Umbilical cord (tissue), 2 donors: ENCODE measurements around the gene RAB6A. TPM values are rescaled to one million over a fixed set of nuclear protein-coding genes. Genes with fewer than 3 reads are reported as not detected.
"Not testable (repeated sequence)": the region's sequence is repeated elsewhere in the genome, so short reads cannot be mapped to it uniquely, and the experiment has no call there.

Source experiments
- DNase-seq: peaks from one replicate; pipeline ENCODE4 v3.0.0-alpha.2; 2015; ENCODE audit warnings: low spot score
- total RNA-seq: library from RNA; depleted of rRNA; stranded (reverse); fragments of >200 nt; gene quantifications from one replicate; pipeline ENCODE4 v1.2.3, GENCODE V29; 2014; ENCODE audit warnings: low replicate concordance; ENCODE audit not compliant: insufficient read depth

The RAB6A gene
- total RNA-seq, 1 donor from 2014 or later, result 73.4 TPM

DNA sequence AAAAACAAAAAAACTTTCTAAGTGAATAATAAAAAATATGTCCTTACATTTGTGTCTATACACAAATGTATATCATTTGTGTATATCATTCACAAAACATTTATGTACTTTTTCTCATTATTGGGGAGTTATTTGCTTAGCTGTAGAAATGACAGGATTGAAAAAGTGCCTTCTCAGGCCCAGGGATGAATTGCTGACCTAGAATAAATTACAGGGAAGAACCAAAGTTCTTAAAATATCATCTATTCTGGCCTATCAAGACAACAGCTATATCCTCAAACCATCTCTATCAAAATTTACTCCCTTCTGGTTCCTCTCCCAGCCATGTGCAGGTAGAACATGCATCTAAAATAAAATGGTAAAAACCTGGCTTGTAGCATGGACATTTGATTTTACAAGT, 1.9 kb upstream of the RAB6A start:
- no peak for DNase-seq

DNA sequence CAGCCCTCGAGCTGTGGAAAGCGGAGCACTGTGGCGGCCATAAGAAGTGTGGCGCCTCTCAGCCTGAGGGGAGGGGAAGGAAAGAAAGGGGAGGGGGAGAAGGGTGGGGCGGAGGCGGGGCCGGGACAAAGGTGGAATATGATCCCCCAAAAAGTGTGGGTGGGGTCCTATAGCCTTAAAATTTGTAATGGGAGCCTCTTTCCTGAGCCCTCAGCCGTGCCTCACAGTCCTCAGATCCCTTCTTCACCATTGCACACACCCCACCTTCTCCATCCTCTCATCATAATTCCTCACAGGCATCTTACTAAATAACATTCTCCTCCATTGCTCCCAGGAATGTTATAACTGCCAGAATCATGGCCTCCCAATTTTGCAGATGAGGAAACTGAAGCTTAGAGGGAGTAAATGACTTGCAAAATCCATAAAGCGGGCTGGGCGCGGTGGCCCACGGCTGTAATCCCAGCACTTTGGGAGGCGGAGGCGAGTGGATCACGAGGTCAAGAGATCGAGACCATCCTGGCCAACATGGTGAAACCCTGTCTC, 600 bp upstream of the RAB6A start:
- no peak for DNase-seq

DNA sequence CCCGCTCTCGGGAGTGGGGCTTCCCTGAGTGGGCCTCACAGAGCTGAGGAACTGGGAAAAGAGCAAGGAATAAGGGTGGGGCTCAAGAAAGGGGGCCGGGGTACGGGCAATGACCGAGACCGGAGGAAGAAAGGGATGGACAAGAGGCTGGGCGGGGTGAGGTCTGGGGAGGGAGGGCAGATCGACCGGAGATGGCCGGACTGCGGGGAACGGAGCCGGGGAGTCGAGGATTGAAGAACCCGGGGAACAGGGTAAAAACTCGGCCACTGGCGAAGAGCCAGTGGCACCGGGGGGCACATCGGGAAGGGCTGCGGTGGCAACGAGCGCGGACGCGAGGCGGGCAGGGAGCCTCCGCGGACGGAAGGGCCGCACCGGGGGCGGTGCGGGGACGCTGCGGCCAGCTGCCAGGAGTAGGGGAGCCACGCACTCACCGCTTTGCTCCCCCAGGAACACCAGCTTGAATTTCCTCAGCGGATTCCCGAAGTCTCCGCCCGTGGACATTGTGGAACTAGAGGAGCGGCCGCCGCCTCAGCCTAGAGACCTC, 667 bp downstream of the RAB6A start:
- DNase-seq, result peak; percentile 84

GRCh38 chr11:73759610-73760134, 1.2 kb downstream of the RAB6A start:
- DNase-seq, result peak; percentile 40

GRCh38 chr11:73758451-73758850, 2.4 kb downstream of the RAB6A start:
- no peak for DNase-seq

DNA sequence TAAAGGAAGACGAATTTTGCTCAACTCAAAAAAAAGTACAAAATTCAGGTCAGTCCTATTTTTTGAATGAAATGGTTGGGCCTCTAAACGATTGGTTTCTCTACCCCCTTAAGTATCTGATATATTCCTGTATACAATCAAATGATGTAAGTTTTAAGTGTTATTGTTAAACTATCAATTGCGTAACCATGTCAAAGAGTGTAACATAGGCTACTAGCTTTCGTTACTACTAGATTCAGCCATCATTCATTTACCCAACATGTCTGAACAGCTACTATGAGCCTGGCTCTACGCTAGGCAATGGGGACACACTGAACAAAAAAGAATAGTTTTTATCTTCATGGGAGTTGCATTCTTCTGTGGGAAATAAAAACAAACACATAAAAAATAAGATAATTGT, 3.3 kb downstream of the RAB6A start:
- no peak for DNase-seq

GRCh38 chr11:73755670-73756069, 5.2 kb downstream of the RAB6A start:
- DNase-seq, result no peak

DNA sequence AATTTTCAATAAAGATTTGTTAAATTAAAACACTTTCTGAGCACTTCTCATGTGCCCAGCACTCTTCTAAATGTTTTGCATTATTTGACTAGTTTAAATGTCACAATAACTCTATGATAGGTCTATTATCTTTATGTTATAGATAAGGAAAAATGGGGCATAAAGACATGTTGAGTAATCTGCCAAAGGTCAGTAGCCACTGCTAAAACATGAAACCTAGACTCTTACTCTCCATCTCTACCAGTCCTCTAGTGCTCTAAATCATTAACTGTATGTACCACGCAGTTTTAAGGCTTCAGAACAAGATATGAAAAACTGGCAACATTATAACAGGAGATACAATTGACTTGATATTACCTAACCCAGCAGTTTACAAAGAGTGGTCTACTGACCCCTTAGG, 6.9 kb downstream of the RAB6A start:
- DNase-seq, result no peak

DNA sequence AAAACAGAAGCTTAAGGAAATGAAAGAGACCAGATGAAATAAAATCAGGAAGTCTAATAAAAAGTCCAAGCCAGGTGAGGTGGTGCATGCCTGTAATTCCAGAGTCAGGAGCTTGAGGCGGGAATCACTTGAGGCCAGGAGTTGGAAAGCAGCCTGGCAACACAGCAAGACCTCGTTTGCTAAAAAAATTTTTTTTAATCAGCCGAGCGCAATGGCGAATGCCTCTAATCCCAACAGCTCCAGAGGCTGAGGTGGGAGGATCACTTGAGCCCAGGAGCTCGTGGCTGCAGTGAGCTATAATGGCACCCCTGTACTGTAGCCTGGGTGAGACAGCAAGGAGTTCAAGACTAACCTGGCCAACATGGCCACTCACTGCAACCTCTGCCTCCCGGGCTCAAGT, 8.0 kb downstream of the RAB6A start:
- no peak for DNase-seq

DNA sequence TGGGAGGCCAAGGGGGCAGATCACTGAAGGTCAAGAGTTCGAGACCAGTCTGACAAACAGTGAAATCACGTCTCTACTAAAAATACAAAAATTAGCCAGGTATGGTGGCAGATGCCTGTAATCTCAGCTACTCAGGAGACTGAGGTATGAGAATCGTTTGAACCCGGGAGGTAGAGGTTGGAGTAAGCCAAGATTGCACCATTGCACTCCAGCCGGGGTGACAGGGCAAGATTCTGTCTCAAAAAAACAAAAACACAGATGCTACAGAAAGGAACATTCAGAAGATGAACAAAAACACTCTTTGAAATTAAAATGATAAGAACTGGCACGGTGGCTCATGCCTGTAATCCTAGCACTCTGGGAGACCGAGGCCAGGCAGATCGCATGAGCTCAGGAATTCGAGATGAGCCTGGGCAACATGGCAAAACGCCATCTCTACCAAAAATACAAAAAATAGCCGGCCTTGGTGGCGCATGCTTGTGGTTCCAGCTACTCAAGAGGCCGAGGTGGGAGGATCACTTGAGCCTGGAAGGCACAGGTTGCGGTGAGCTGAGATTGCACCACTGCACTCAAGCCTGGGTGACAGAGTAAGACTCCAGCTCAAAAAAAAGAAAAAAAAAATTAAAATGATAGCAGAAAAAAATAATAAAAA, 8.5 kb downstream of the RAB6A start:
- DNase-seq, result no peak

DNA sequence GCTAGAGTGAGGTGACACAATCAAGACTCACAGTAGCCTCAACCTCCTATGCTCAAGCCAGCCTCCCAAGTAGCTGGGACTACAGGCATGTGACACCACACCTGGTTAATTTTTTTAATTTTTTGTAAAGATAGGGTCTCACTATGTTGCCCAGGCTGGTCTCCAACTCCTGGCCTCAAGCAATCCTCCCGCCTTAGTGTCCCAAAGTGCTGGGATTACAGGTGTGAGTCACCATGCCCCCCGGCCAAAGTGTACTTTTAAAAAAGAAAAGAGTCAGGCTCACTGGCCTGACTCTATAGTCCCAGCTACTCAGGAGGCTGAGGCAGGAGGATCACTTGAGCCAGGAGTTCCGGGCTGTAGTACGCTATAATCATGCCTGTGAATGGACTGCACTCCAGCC, 10.0 kb downstream of the RAB6A start:
- DNase-seq, result not testable (repeated sequence)

DNA sequence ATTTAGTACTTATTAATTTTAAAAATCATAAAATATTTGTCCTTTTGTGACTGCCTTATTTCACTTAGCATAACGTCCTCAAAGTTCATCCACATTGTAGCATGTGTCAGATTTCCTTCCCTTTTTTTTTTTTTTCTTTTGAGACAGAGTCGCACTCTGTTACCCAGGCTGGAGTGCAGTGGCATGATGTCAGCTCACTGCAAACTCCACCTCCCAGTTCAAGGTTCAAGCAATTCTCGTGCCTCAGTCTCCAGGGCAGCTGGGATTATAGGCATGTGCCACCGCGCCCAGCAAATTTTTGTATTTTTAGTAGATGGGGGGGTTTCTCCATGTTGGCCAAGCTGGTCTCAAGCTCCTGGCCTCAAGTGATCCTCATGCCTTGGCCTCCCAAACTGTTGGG, 10.6 kb downstream of the RAB6A start:
- DNase-seq, result no peak

- DNase-seq, result no peak
Observed at GRCh38 chr11:73749118-73749517, 11.8 kb downstream of the RAB6A start.

GRCh38 chr11:73748300-73748699, 12.6 kb downstream of the RAB6A start:
- no peak for DNase-seq

DNA sequence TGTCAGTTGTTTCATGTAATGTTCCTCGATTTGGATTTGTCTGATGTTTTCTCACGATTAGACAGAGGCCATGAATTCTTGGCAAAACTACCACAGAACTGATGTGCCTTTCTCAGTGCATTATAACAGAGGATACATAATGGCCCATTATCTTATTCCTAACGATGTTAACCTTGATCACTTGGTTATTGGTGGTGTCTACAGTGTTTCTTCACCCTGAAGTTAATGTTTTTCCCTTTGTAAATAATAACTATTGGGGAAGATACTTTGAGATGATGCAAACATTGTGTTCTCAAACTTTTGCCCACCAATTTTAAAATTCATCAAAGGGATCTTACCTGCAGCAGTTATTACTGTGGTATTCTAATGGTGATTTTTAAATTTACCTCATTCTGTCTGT, 13.1 kb downstream of the RAB6A start:
- no peak for DNase-seq

DNA sequence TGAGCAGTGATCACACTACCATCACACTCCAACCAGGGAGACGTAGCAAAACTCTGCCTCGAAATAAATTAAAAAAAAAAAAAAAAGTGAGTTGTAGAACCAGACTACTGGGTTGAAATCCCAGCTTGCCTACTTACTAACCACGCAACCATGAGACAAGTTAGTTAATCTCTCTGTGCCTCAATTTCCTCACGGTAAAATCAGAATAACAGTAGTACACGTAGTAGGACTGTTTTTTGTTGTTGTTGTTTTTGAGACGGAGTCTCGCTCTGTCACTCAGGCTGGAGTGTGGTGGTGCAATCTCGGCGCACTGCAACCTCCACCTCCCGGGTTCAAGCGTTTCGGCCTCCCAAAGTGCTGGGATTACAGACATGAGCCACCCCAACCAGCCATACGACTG, 14.2 kb downstream of the RAB6A start:
- no peak for DNase-seq

DNA sequence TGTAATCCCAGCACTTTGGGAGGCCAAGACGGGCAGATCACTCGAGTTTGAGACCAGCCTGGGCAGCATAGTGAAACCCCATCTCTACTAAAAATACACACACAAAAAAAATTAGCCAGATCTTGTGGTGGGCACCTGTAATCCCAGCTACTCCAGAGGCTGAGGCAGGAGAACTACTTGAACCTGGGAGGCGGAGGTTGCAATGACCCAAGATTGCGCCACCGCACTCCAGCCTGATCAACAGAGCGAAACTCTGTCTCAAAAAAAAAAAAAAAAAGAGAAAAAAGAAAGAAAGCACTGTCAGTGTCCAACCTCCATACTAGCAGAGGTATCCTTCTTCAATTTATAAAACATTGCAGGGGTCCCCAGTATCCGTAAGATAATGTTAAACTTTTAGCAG, 17.8 kb downstream of the RAB6A start:
- DNase-seq, result no peak

DNA sequence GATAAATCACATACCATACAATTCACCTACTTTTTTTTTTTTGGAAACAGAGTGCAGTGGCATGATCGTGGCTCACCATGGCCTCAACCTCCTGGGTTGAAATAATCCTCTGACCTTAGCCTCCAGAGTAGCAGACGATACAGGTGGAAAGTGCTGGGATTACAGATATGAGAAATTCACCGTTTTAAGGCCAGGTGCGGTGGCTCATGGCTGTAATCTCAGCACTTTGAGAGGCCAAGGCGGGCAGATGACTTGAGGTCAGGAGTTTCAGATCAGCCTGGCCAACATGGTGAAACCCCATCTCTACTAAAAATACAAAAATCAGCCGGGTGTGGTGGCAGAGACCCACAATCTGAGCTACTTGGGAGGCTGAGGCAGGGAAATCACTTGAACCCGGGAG, 24.9 kb downstream of the RAB6A start:
- DNase-seq, result not testable (repeated sequence)

DNA sequence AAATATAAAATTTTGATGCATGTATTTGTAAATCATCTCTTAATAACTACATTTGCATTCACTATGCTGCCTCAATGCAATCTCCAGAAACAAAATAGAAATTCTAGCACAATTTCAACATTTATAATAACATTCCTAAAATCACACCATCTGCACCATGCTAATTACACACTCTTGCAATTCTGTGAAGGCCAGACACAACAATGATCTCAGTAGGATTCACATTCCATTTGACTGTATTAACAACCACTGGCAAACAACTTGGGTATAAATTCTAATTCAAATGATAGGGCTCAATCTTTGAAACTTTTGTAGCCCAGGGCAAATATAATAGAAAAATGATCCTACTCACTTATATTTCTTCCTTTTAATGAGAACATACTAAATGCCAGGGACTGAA, 25.9 kb downstream of the RAB6A start:
- no peak for DNase-seq

DNA sequence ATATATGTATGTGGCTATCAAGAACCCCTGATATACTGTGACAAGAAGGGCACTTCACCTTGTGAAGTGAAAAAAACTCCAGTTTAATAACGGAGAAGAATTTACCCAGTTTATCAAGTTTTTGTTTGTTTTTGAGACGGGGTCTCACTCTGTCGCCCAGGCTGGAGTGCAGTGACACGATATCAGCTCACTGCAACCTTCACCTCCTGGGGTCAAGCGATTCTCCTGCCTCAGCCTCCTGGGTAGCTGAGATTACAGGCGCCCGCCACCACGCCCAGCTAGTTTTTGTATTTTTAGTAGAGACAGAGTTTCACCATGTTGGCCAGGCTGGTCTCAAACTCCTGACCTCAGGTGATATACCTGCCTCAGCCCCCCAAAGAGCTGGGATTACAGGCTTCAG, 26.9 kb downstream of the RAB6A start:
- not testable (repeated sequence) for DNase-seq

DNA sequence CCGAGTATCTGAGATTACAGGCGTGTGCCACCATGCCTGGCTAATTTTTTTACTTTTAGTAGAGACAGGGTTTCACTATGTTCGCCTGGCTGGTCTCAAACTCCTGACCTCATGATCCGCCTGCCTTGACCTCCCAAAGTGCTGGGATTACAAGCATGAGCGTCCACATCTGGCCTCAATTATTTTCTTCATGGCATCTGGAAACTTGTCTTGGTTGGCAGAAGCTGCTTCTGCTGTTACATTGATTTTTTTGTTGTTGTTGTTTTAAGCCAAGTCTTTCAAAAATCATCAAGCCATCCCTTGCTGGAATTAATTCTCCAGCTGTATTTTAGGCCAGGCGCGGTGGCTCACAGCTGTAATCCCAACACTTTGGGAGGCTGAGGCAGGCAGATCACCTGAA, 27.9 kb downstream of the RAB6A start:
- not testable (repeated sequence) for DNase-seq

DNA sequence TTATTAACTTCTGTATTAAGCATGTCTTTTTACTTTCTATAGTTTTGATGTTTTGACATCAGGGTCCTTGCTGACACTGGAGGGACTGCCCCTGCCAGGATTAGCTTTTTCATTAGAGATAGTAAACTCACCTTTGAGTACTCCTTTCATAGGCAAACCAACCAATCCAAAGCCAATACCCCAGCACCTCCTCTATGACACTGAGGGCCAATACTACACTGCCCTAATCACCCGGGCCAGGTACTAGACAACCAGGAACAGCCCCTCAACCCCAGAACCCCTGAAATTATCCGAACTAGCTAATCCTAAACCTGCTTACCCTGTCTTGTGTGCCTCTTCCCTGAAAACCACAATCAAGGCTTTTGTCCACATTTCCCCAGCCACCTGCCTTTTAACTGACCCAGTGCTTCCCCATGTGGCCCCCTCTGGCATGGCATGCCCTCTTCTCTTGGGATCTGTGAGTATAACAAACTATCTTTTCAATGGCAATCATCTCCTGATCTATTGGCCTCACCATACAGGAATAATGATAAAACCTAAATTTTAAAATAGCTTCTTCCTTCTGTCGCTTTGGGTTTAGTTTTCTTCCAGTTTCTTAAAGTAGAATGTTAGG, 31.2 kb downstream of the RAB6A start:
- no peak for DNase-seq

DNA sequence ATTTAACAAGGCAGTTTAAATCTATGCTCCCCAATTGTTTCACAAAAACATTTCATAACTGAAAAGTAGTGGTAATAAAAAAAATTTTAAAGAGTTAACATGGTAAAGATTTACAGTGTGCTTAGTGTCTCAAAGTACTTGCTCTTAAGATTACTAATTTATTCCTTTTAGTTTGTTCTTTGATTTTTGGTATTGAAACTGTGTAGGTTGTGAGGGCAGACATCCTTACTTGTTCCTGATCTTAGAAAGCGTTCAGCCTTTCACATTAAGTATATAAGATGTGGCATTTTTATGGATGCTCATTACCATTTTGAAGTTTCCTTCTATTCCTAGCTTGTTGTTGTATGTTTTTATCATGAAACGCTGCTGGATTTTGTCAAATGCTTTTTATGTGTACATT, 32.9 kb downstream of the RAB6A start:
- DNase-seq, result no peak
